ENCODE results near the gene DMD. TPM values are rescaled to one million over a fixed set of nuclear protein-coding genes. Genes with fewer than 3 reads are reported as not detected.

DMD gene
- total RNA-seq, 1 experiment from 2014 or later: 25.3 TPM

GRCh38 chrX:31320740-31321139 is 1890.6 kb downstream of the DMD start:
- Histone ChIP-seq H3K4me1 (replicated peaks; ENCODE audit: insufficient read depth) (no peaks in the 10 kb centered on the region), H3K27me3 (ENCODE audit: insufficient read depth, low read depth) (no peaks in the 10 kb centered on the region), H4K20me1 (ENCODE audit: insufficient read depth) (no peaks in the 10 kb centered on the region), H3K36me3 (ENCODE audit: low read depth) (no peaks in the 10 kb centered on the region), H3K9me3 (ENCODE audit: insufficient read depth, low read depth) (no peaks in the 10 kb centered on the region), H3K4me2 (no peak overlapping the region), H3K4me3 (no peak overlapping the region), H3K9me2 (ENCODE audit: insufficient read depth) (no peaks in the 10 kb centered on the region), H3F3A (ENCODE audit: insufficient read depth, low read depth) (no peaks in the 10 kb centered on the region), H3K79me2 (ENCODE audit: low read depth) (no peaks in the 10 kb centered on the region), H3K27ac (no peak overlapping the region), H2AFZ (no peak overlapping the region)
- DNase-seq: no peak
- POLR2A ChIA-PET (ENCODE audit: unreplicated experiment): no interaction called here
- CTCF ChIA-PET: no interaction called here
- intact Hi-C loops (cut with micrococcal nuclease; ENCODE audit: unreplicated experiment): no loop called here
- no TSS peak for BruUV-seq (replicated peaks)
- no peak for TF ChIP-seq CTCF (conservative IDR thresholded peaks at IDR 0.05)
- no peak for TF ChIP-seq EZH2 (IDR thresholded peaks at IDR 0.05; ENCODE audit: low read depth)

- Histone ChIP-seq H3K4me3 (no peak overlapping the region), H3K9me2 (ENCODE audit: insufficient read depth) (no peaks in the 10 kb centered on the region), H2AFZ (no peak overlapping the region), H3K4me1 (replicated peaks; ENCODE audit: insufficient read depth) (no peaks in the 10 kb centered on the region), H3K27ac (no peak overlapping the region), H3K4me2 (no peak overlapping the region), H3F3A (ENCODE audit: insufficient read depth, low read depth) (no peaks in the 10 kb centered on the region), H3K79me2 (ENCODE audit: low read depth) (no peaks in the 10 kb centered on the region), H4K20me1 (ENCODE audit: insufficient read depth) (no peaks in the 10 kb centered on the region), H3K27me3 (ENCODE audit: insufficient read depth, low read depth) (no peaks in the 10 kb centered on the region), H3K9me3 (ENCODE audit: insufficient read depth, low read depth) (no peaks in the 10 kb centered on the region), H3K36me3 (ENCODE audit: low read depth) (no peaks in the 10 kb centered on the region)
- no peak for DNase-seq
- intact Hi-C loops (cut with micrococcal nuclease; ENCODE audit: unreplicated experiment): no loop called here
- BruUV-seq (replicated peaks): no TSS peak
- no peak for TF ChIP-seq EZH2 (IDR thresholded peaks at IDR 0.05; ENCODE audit: low read depth)
- no peak for TF ChIP-seq CTCF (conservative IDR thresholded peaks at IDR 0.05)
- CTCF ChIA-PET: no interaction called here
- POLR2A ChIA-PET (ENCODE audit: unreplicated experiment): no interaction called here
Measured at GRCh38 chrX:31319586-31319985, 1891.8 kb downstream of the DMD start.

GRCh38 chrX:31318866-31319265 is 1892.5 kb downstream of the DMD start:
- no TSS peak for BruUV-seq (replicated peaks)
- POLR2A ChIA-PET (ENCODE audit: unreplicated experiment): no interaction called here
- Histone ChIP-seq H3K4me1 (replicated peaks; ENCODE audit: insufficient read depth) (no peaks in the 10 kb centered on the region), H3K79me2 (ENCODE audit: low read depth) (no peaks in the 10 kb centered on the region), H3F3A (ENCODE audit: insufficient read depth, low read depth) (no peaks in the 10 kb centered on the region), H3K27me3 (ENCODE audit: insufficient read depth, low read depth) (no peaks in the 10 kb centered on the region), H3K9me3 (ENCODE audit: insufficient read depth, low read depth) (no peaks in the 10 kb centered on the region), H3K4me3 (no peak overlapping the region), H2AFZ (no peak overlapping the region), H3K36me3 (ENCODE audit: low read depth) (no peaks in the 10 kb centered on the region), H3K27ac (no peak overlapping the region), H3K9me2 (ENCODE audit: insufficient read depth) (no peaks in the 10 kb centered on the region), H4K20me1 (ENCODE audit: insufficient read depth) (no peaks in the 10 kb centered on the region), H3K4me2 (no peak overlapping the region)
- no peak for TF ChIP-seq CTCF (conservative IDR thresholded peaks at IDR 0.05)
- TF ChIP-seq EZH2 (IDR thresholded peaks at IDR 0.05; ENCODE audit: low read depth): no peak
- CTCF ChIA-PET: no interaction called here
- no peak for DNase-seq
- intact Hi-C loops (cut with micrococcal nuclease; ENCODE audit: unreplicated experiment): no loop called here
